ENCODE data around the gene PHIP. TPM values are rescaled to one million over a fixed set of nuclear protein-coding genes. Genes with fewer than 3 reads are reported as not detected.

The PHIP gene
- total and polyA plus RNA-seq, 10 of the 15 experiments (the other 5 are each of a cell fraction or from before 2014, with no cell fraction given) = 8.5 to 34.6 (median 17.9) TPM

- TF ChIP-seq, protein P1, sequence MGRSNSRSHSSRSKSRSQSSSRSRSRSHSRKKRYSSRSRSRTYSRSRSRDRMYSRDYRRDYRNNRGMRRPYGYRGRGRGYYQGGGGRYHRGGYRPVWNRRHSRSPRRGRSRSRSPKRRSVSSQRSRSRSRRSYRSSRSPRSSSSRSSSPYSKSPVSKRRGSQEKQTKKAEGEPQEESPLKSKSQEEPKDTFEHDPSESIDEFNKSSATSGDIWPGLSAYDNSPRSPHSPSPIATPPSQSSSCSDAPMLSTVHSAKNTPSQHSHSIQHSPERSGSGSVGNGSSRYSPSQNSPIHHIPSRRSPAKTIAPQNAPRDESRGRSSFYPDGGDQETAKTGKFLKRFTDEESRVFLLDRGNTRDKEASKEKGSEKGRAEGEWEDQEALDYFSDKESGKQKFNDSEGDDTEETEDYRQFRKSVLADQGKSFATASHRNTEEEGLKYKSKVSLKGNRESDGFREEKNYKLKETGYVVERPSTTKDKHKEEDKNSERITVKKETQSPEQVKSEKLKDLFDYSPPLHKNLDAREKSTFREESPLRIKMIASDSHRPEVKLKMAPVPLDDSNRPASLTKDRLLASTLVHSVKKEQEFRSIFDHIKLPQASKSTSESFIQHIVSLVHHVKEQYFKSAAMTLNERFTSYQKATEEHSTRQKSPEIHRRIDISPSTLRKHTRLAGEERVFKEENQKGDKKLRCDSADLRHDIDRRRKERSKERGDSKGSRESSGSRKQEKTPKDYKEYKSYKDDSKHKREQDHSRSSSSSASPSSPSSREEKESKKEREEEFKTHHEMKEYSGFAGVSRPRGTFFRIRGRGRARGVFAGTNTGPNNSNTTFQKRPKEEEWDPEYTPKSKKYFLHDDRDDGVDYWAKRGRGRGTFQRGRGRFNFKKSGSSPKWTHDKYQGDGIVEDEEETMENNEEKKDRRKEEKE (IDR thresholded peaks at IDR 0.05) = no peak
- TF ChIP-seq, protein P2, sequence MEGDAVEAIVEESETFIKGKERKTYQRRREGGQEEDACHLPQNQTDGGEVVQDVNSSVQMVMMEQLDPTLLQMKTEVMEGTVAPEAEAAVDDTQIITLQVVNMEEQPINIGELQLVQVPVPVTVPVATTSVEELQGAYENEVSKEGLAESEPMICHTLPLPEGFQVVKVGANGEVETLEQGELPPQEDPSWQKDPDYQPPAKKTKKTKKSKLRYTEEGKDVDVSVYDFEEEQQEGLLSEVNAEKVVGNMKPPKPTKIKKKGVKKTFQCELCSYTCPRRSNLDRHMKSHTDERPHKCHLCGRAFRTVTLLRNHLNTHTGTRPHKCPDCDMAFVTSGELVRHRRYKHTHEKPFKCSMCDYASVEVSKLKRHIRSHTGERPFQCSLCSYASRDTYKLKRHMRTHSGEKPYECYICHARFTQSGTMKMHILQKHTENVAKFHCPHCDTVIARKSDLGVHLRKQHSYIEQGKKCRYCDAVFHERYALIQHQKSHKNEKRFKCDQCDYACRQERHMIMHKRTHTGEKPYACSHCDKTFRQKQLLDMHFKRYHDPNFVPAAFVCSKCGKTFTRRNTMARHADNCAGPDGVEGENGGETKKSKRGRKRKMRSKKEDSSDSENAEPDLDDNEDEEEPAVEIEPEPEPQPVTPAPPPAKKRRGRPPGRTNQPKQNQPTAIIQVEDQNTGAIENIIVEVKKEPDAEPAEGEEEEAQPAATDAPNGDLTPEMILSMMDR (IDR thresholded peaks at IDR 0.05 in 2 of 3, conservative IDR thresholded peaks at IDR 0.05 in 1 of 3; ENCODE audit: control insufficient read depth in 2 of 3, extremely low read depth in 1 of 3, insufficient read depth in 1 of 3, low read depth in 3 of 3, low read length in 3 of 3) = no peak
- no peak for TF ChIP-seq GATAD2B (conservative IDR thresholded peaks at IDR 0.05; ENCODE audit: low read depth)
- no peak for TF ChIP-seq STAT3 (IDR thresholded peaks at IDR 0.05; ENCODE audit: low read depth, low read length)
- no peak for TF ChIP-seq HDAC6 (IDR thresholded peaks at IDR 0.05; ENCODE audit: unreplicated experiment)
- TF ChIP-seq EGR1 (IDR thresholded peaks at IDR 0.05; ENCODE audit: borderline replicate concordance in 1 of 2, low read depth in 2 of 2, low read length in 2 of 2) = no peak
Measured at GRCh38 chr6:79077715-79078074, 359 bp downstream of the PHIP start (continued).

All from GM12878 (cell line).